Measurements from ENCODE around the gene MEF2D.

DNA sequence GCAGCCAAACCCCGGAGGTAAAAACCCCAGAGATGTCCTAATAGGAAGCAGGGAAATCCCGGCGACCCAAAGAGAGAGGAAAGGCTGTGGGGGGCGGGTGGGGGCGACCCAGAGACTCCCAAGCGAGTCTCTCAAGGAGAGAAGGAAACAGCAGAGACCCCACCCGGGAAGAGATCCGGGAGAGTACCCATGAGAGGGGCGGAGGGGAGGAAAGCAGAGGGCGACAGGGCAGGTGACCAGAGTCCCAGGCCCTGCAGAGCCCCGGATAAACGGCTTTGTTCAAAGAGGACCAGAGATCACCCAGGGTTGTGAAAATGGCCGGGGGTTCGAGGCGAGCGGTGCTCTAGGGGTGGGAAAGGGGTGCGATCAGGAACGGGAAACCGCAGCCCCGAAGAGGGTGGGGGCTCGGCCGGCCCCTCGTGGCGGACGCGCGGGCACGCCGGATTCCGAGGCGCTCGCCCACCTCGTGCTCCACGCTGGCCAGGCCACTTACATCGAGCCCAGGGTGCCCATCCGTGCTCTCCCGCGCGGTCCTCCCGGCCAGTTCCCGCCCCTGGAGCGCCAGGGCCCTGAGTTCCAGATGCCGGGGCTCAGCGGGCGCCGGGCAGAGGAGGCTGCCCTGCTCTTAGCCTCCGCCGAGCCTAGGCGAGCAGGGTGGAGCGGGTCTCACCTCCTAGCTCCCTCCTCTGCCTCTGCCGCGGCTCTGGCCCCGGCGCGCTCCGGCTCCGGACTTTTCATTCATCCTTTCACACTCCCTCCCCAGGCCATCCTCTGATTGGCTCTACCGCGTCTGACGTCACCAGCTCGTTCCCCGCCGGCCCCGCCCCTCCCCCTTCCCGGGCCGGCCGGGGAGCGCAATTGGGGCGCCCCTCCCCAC lies 79.3 kb downstream of the MEF2D start:
- TF ChIP-seq, protein P1, sequence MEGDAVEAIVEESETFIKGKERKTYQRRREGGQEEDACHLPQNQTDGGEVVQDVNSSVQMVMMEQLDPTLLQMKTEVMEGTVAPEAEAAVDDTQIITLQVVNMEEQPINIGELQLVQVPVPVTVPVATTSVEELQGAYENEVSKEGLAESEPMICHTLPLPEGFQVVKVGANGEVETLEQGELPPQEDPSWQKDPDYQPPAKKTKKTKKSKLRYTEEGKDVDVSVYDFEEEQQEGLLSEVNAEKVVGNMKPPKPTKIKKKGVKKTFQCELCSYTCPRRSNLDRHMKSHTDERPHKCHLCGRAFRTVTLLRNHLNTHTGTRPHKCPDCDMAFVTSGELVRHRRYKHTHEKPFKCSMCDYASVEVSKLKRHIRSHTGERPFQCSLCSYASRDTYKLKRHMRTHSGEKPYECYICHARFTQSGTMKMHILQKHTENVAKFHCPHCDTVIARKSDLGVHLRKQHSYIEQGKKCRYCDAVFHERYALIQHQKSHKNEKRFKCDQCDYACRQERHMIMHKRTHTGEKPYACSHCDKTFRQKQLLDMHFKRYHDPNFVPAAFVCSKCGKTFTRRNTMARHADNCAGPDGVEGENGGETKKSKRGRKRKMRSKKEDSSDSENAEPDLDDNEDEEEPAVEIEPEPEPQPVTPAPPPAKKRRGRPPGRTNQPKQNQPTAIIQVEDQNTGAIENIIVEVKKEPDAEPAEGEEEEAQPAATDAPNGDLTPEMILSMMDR (IDR thresholded peaks at IDR 0.05; ENCODE audit: low read length): no peak
- TF ChIP-seq EZH2 (IDR thresholded peaks at IDR 0.05; ENCODE audit: borderline replicate concordance, low read length): no peak
